ENCODE results near the gene GKN1. TPM values are rescaled to one million over a fixed set of nuclear protein-coding genes. Genes with fewer than 3 reads are reported as not detected.

GKN1 gene
- total RNA-seq, 1 donor from 2014 or later, result not detected

DNA sequence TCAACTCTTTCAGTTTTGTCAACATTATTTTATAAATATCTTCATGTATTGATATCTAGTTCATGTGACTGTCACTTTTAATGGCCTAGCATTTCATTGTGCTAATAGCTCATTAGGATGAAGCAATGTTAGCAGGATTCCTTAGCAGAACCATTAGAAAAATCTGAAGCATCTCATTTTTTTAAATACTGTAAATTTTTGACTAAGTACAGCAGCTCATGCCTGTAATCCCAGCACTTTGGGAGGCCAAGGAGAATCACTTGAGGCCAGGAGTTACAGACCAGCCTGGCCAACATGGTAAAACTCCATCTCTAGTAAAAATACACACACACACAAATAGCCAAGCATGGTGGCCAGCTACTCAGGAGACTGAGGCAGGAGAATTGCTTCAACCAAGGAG lies 23.0 kb downstream of the GKN1 start:
- TF ChIP-seq, protein P1, sequence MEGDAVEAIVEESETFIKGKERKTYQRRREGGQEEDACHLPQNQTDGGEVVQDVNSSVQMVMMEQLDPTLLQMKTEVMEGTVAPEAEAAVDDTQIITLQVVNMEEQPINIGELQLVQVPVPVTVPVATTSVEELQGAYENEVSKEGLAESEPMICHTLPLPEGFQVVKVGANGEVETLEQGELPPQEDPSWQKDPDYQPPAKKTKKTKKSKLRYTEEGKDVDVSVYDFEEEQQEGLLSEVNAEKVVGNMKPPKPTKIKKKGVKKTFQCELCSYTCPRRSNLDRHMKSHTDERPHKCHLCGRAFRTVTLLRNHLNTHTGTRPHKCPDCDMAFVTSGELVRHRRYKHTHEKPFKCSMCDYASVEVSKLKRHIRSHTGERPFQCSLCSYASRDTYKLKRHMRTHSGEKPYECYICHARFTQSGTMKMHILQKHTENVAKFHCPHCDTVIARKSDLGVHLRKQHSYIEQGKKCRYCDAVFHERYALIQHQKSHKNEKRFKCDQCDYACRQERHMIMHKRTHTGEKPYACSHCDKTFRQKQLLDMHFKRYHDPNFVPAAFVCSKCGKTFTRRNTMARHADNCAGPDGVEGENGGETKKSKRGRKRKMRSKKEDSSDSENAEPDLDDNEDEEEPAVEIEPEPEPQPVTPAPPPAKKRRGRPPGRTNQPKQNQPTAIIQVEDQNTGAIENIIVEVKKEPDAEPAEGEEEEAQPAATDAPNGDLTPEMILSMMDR (IDR thresholded peaks at IDR 0.05; ENCODE audit: insufficient read depth, low read length, severe bottlenecking), result no peak
- H3K27me3 ChIP-seq (ENCODE audit: control insufficient read depth, insufficient read depth, low read length), result no peaks in the 10 kb centered on the region
- H3K4me3 ChIP-seq (ENCODE audit: low read depth, low read length), result no peak overlapping the region
- no peaks in the 10 kb centered on the region for H3K36me3 ChIP-seq (ENCODE audit: control insufficient read depth, insufficient read depth, low read length)
- no peak for FAIRE-seq
- no peak for DNase-seq (ENCODE audit: low read depth)

DNA sequence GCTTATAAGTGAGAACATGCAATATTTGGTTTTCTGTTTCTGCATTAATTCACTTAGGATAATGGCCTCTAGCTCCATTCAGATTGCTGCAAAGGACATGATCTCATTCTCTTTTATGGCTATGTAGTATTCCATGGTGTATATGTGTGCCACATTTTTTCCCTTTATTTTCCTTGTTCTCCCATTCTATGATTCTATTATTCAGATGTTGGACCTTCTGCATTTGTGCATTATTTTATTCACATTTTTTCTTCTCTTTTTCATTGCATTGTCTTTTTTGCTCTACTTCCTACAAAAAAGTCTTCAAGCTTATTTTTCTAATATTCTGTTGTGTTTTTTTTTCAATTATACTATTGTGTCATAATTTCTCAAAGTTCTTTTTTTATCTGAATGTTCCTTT lies 27.4 kb downstream of the GKN1 start:
- H3K4me3 ChIP-seq (ENCODE audit: low read depth, low read length), result no peak overlapping the region
- H3K27me3 ChIP-seq (ENCODE audit: control insufficient read depth, insufficient read depth, low read length), result no peaks in the 10 kb centered on the region
- FAIRE-seq, result no peak
- TF ChIP-seq, protein P1 (IDR thresholded peaks at IDR 0.05; ENCODE audit: insufficient read depth, low read length, severe bottlenecking), result no peak
- H3K36me3 ChIP-seq (ENCODE audit: control insufficient read depth, insufficient read depth, low read length), result no peaks in the 10 kb centered on the region
- no peak for DNase-seq (ENCODE audit: low read depth)

DNA sequence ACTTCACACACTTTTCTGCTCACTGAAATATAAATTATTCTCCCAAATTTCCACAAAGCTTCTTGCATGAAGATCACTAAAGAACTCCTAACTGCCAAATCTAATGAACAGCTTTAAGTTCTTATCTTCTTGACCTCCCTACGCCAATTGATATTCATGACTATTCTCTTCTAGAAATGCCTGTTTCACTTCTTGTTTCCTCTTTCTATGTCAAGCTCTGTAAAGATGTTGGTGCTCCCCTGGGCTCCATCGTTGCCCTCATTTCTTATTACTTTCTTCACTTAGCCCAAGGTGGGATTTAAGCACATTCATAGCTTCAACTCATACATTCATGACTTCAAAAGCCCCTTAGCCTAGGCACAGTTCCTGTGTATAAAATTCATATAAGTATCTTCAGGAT lies 29.3 kb downstream of the GKN1 start:
- H3K36me3 ChIP-seq (ENCODE audit: control insufficient read depth, insufficient read depth, low read length), result no peaks in the 10 kb centered on the region
- DNase-seq (ENCODE audit: low read depth), result no peak
- TF ChIP-seq, protein P1 (IDR thresholded peaks at IDR 0.05; ENCODE audit: insufficient read depth, low read length, severe bottlenecking), result no peak
- no peak overlapping the region for H3K4me3 ChIP-seq (ENCODE audit: low read depth, low read length)
- FAIRE-seq, result no peak
- H3K27me3 ChIP-seq (ENCODE audit: control insufficient read depth, insufficient read depth, low read length), result no peaks in the 10 kb centered on the region

DNA sequence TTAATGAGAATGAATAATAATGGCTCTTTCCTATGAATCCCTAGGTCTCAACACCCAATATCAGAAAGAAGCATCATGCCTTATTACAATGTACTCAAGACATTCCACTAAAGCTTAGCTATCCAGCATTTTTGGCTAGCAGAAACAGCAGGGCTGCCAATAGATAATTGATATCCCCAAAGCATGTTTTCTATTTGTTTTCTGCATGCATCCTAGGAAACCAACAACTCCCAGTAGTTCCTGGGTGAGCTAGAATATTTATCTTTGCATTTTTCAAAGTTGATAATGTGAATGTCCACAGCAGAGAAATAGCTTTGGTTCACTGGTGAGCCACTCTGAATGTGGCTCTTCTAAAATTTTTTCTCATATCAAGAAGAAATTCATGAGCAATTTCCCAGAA lies 32.7 kb downstream of the GKN1 start:
- DNase-seq (ENCODE audit: low read depth) (no peak), FAIRE-seq (no peak)
- H3K36me3 ChIP-seq (ENCODE audit: control insufficient read depth, insufficient read depth, low read length), result no peaks in the 10 kb centered on the region
- TF ChIP-seq, protein P1 (IDR thresholded peaks at IDR 0.05; ENCODE audit: insufficient read depth, low read length, severe bottlenecking), result no peak
- H3K27me3 ChIP-seq (ENCODE audit: control insufficient read depth, insufficient read depth, low read length), result no peaks in the 10 kb centered on the region
- no peak overlapping the region for H3K4me3 ChIP-seq (ENCODE audit: low read depth, low read length)

DNA sequence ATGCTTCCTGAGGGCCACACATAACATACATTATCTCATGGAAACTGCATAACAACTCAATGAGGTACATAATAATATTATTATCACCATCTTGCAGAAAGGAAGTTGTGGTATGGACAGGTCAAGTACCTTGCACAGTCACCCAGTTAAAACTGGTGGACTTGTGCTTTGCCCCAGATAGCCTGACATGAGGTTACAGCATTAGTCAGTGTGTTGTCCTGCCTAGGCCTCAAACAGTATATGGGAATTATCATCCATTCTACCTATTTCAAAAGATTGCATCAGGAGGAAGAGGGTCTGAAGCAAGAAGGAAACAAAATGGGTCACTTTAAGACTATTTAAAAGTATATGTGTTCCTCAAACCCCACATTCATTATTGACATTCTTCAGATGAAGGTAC lies 33.2 kb downstream of the GKN1 start:
- FAIRE-seq (no peak), DNase-seq (ENCODE audit: low read depth) (no peak)
- no peaks in the 10 kb centered on the region for H3K27me3 ChIP-seq (ENCODE audit: control insufficient read depth, insufficient read depth, low read length)
- H3K4me3 ChIP-seq (ENCODE audit: low read depth, low read length), result no peak overlapping the region
- TF ChIP-seq, protein P1 (IDR thresholded peaks at IDR 0.05; ENCODE audit: insufficient read depth, low read length, severe bottlenecking), result no peak
- no peaks in the 10 kb centered on the region for H3K36me3 ChIP-seq (ENCODE audit: control insufficient read depth, insufficient read depth, low read length)

DNA sequence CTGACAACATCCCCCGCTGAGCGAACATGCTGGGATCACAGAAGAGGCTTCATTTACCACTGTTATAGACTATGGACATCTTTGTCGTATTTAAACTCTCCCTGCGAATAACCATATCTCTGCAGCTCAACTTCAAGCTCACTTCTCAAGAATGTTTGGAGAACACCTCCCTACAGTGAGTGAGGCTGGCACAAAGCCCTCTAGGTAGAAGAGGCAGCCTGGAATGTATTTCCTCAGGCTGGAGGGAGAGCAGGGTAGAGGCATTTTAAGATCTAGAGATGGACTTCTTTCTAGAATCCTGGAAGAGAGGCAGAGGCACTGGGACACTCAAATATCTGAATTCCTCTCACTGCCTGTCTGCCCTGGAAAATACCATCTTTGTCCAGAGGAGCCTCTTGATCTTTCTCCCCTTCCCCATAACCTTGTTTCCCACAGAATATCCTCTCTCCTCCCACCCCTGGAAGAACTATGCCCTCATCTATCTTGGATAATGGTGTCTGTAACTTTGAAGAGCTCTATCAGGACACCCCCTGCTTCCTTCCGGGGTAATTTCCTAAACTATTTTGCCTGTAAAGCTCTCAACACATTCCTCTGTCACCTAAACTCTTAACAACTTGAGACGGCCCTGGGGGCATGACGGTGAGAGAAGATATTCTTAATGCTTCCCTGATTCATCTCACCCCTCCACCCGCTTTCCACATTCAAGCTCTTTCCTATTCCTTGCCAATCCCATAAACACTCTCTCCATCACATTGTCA lies 36.2 kb downstream of the GKN1 start:
- Histone ChIP-seq H3K36me3 (ENCODE audit: control insufficient read depth, insufficient read depth, low read length) (no peaks in the 10 kb centered on the region), H3K27me3 (ENCODE audit: control insufficient read depth, insufficient read depth, low read length) (no peaks in the 10 kb centered on the region), H3K4me3 (ENCODE audit: low read depth, low read length) (no peak overlapping the region)
- DNase-seq (ENCODE audit: low read depth), result no peak
- TF ChIP-seq, protein P1 (IDR thresholded peaks at IDR 0.05; ENCODE audit: insufficient read depth, low read length, severe bottlenecking), result no peak
- FAIRE-seq, result no peak

Data from bronchial epithelial cell (primary cell).